T-cell (primary cell): ENCODE measurements around the gene XRCC1. TPM values are rescaled to one million over a fixed set of nuclear protein-coding genes. Genes with fewer than 3 reads are reported as not detected.

Experiments used
- ATAC-seq, 4 experiments: fragments of 200-7000 bp in 3 of 4; fragments of 150-1000 bp in 1 of 4; cut with Tn5 transposase; replicated peaks in 1 of 4; 1 replicate in 3 of 4; 2 replicates in 1 of 4; pipeline ENCODE4 v1.10.0; 2021; ENCODE audit warnings: moderate library complexity in 3 of 4, mild to moderate bottlenecking in 2 of 4, moderate number of reproducible peaks in 1 of 4
- CTCF ChIA-PET, 2 donors: fragments of 300-600 bp; sonication (Branson Sonifier 250); formaldehyde crosslinking; loops; one replicate each; lab custom pipeline; 2022; ENCODE audit warnings: antibody characterized with exemption in 2 of 2; lab: Charles Lee
- POLR2A ChIA-PET, 2 donors: fragments of 300-600 bp; sonication (Branson Sonifier 250); formaldehyde crosslinking; loops; one replicate each; lab custom pipeline; 2022; ENCODE audit warnings: antibody characterized with exemption in 2 of 2; lab: Charles Lee
- DNase-seq, 35 experiments: peaks; one replicate each; pipeline versions ENCODE4 v3.0.0 to v3.0.0-alpha.2; 2013 to 2023
- H3K27ac ChIP-seq: one replicate; pipeline ENCODE4 v1.5.1; 2013; ENCODE audit warnings: low read length
- H3K27me3 ChIP-seq, 2 experiments: replicated peaks in 1 of 2; 1 replicate in 1 of 2; 2 replicates in 1 of 2; pipeline versions ENCODE4 v1.6.1 to v1.7.0; 2013; ENCODE audit warnings: low read length in 1 of 2, mixed read lengths in 1 of 2; ENCODE audit not compliant: control insufficient read depth in 2 of 2, insufficient read depth in 2 of 2; ENCODE audit errors: extremely low read depth in 1 of 2
- H3K36me3 ChIP-seq, 2 donors: 1 replicate in 1 of 2; 2 replicates in 1 of 2; pipeline versions ENCODE4 v1.6.1 to v1.7.0; 2013; ENCODE audit warnings: low read length in 1 of 2; ENCODE audit not compliant: control insufficient read depth in 2 of 2, insufficient read depth in 1 of 2; ENCODE audit errors: extremely low read depth in 1 of 2
- H3K4me1 ChIP-seq, 2 experiments: 1 replicate in 1 of 2; 2 replicates in 1 of 2; pipeline versions ENCODE4 v1.6.1 to v1.7.0; 2013; ENCODE audit warnings: low read length in 2 of 2, mixed read lengths in 1 of 2; ENCODE audit not compliant: insufficient read depth in 2 of 2, control insufficient read depth in 1 of 2; ENCODE audit errors: extremely low read depth in 1 of 2
- H3K4me3 ChIP-seq, 2 donors: 1 replicate in 1 of 2; 2 replicates in 1 of 2; pipeline versions ENCODE4 v1.5.1 to v1.7.0; 2013; ENCODE audit warnings: mild to moderate bottlenecking in 2 of 2, low read length in 1 of 2, moderate library complexity in 1 of 2; ENCODE audit not compliant: control insufficient read depth in 1 of 2; ENCODE audit errors: extremely low read depth in 1 of 2
- H3K9me3 ChIP-seq: 2 replicates; pipeline ENCODE4 v1.7.0; 2013
- H3K27ac Mint-ChIP-seq, 2 donors: one replicate each; pipeline ENCODE4 v1.8.0; 2020 to 2021; ENCODE audit warnings: mild to moderate bottlenecking in 2 of 2, mixed read lengths in 2 of 2
- H3K27me3 Mint-ChIP-seq, 2 donors: one replicate each; pipeline ENCODE4 v1.8.0; 2021 to 2022; ENCODE audit warnings: mixed read lengths in 2 of 2
- H3K36me3 Mint-ChIP-seq: one replicate; pipeline ENCODE4 v1.8.0; 2021; ENCODE audit warnings: mixed read lengths
- H3K4me1 Mint-ChIP-seq, 3 donors: one replicate each; pipeline ENCODE4 v1.8.0; 2020 to 2022; ENCODE audit warnings: mixed read lengths in 3 of 3, mild to moderate bottlenecking in 1 of 3
- H3K4me3 Mint-ChIP-seq, 3 donors: one replicate each; pipeline ENCODE4 v1.8.0; 2020 to 2022; ENCODE audit warnings: mild to moderate bottlenecking in 3 of 3, mixed read lengths in 3 of 3, moderate library complexity in 3 of 3
- H3K9me3 Mint-ChIP-seq, 3 donors: one replicate each; pipeline ENCODE4 v1.8.0; 2020 to 2022; ENCODE audit warnings: mixed read lengths in 3 of 3
- WGBS: methylation state at CpG from one replicate; pipeline ENCODE4 v1.1.5; 2013; ENCODE audit warnings: missing lambda C conversion rate; ENCODE audit not compliant: insufficient coverage; 5-methylcytosine and 5-hydroxymethylcytosine counted together
- total RNA-seq, 35 experiments: library from RNA in 6 of 35; stranded (reverse) in 6 of 35; fragments of 120-200 nt in 1 of 35; gene quantifications; one replicate each; pipeline versions ENCODE4 v1.2.1 to v1.2.4 and lab custom pipeline; 2013 to 2026

Gene XRCC1
- total RNA-seq, 5 donors from 2014 or later (not counting 1 experiment from before 2014, with no cell fraction given): 31.7 to 37.8 (median 35.4) TPM

- H3K27me3 ChIP-seq: no peaks in the 10 kb centered on the region
- no peak overlapping the region for H3K27ac ChIP-seq
- 86% methylated on average over 4 of the region's 5 CpGs for WGBS
Measured at GRCh38 chr19:43505941-43506340, 69.4 kb downstream of the XRCC1 start.

GRCh38 chr19:43505186-43505456 is 70.2 kb downstream of the XRCC1 start:
- CTCF ChIA-PET: interaction anchor here in 1 of 2 donors (0.9 to 2.2 kb wide), 5 partner anchors 14 to 79 kb away, joined by 3 to 18 read pairs (median 6); no protein-coding TSS in a partner anchor
- peaks cover 2 to 34% of the 10 kb centered on the region in 2 experiments for H3K4me1 ChIP-seq
- H3K27me3 Mint-ChIP-seq: no peaks in the 10 kb centered on the region
- H3K27me3 ChIP-seq: no peaks in the 10 kb centered on the region
- peaks cover 18% of the 10 kb centered on the region for H3K36me3 Mint-ChIP-seq
- H3K4me3 ChIP-seq: peak overlapping the region in 1 of 2 donors; percentile 78
- WGBS: no CpG with 5 or more reads among the region's 3 CpGs
- H3K36me3 ChIP-seq: peaks cover 15 to 18% of the 10 kb centered on the region in 2 donors
- H3K4me3 Mint-ChIP-seq: peak overlapping the region; percentile 28 to 88 (median 57)
- peaks cover 36 to 40% (median 38%) of the 10 kb centered on the region in 3 donors for H3K4me1 Mint-ChIP-seq
- POLR2A ChIA-PET: interaction anchor here (0.6 to 1.5 kb wide), 2 partner anchors 35 to 1563 kb away, joined by 3 to 6 read pairs; no protein-coding TSS in a partner anchor
- DNase-seq: no peak
- no peak for ATAC-seq
- H3K27ac ChIP-seq: peak overlapping the region; percentile 79
- peak overlapping the region; percentile 91 for H3K27ac Mint-ChIP-seq
- no peaks in the 10 kb centered on the region for H3K9me3 Mint-ChIP-seq
- no peaks in the 10 kb centered on the region for H3K9me3 ChIP-seq

More at GRCh38 chr19:43505941-43506340, 69.4 kb downstream of the XRCC1 start:
- ATAC-seq (no peak), DNase-seq (no peak)
- no peaks in the 10 kb centered on the region for H3K9me3 ChIP-seq
- Mint-ChIP-seq H3K27me3 (no peaks in the 10 kb centered on the region), H3K9me3 (no peaks in the 10 kb centered on the region), H3K27ac (peak overlapping the region; percentile 78 to 84), H3K4me3 (peak overlapping the region; percentile 37 to 88 (median 52)), H3K4me1 (peaks cover 33 to 38% (median 35%) of the 10 kb centered on the region in 3 donors), H3K36me3 (peaks cover 18% of the 10 kb centered on the region)
- ChIA-PET CTCF (interaction anchor here in 1 of 2 donors (0.9 to 1.2 kb wide), 2 partner anchors 13 to 80 kb away, joined by 3 to 6 read pairs; no protein-coding TSS in a partner anchor), POLR2A (no interaction called here)
- no peak overlapping the region for H3K4me3 ChIP-seq
- peaks cover 15 to 23% of the 10 kb centered on the region in 2 donors for H3K36me3 ChIP-seq
- peaks cover 2 to 34% of the 10 kb centered on the region in 2 experiments for H3K4me1 ChIP-seq

GRCh38 chr19:43504426-43505185 is 70.7 kb downstream of the XRCC1 start, which contains the start of gene PHLDB3:
Gene PHLDB3, minus strand, starts transcription at chr19:43504746. Its CDS starts 628 bp downstream, at chr19:43504118.
- Mint-ChIP-seq H3K4me1 (peaks cover 37 to 40% (median 38%) of the 10 kb centered on the region in 3 donors), H3K4me3 (peak within 1 kb of the TSS; percentile 88 to 97 (median 90)), H3K27ac (peak within 1 kb of the TSS; percentile 96 to 97), H3K27me3 (no peaks in the 10 kb centered on the region), H3K9me3 (no peaks in the 10 kb centered on the region), H3K36me3 (peaks cover 14% of the 10 kb centered on the region)
- Histone ChIP-seq H3K4me1 (peaks cover 2 to 34% of the 10 kb centered on the region in 2 experiments), H3K9me3 (no peaks in the 10 kb centered on the region), H3K27me3 (no peaks in the 10 kb centered on the region), H3K36me3 (peaks cover 11 to 13% of the 10 kb centered on the region in 2 donors), H3K4me3 (peak within 1 kb of the TSS; percentile 75 to 78), H3K27ac (peak within 1 kb of the TSS; percentile 83)
- ChIA-PET CTCF (interaction anchor here (0.5 to 2.2 kb wide), 10 partner anchors 13 to 164 kb away, joined by 3 to 18 read pairs (median 6); no protein-coding TSS in a partner anchor), POLR2A (interaction anchor here (0.6 to 1.5 kb wide), 4 partner anchors 8 to 1563 kb away, joined by 3 to 6 read pairs (median 3); no protein-coding TSS in a partner anchor)
- ATAC-seq: peak; percentile 28 to 55 (median 43)
- DNase-seq: peak in 25 of 35 experiments; percentile 12 to 65 (median 34)
- WGBS: under 1% methylated on average over 14 of the region's 42 CpGs

DNA sequence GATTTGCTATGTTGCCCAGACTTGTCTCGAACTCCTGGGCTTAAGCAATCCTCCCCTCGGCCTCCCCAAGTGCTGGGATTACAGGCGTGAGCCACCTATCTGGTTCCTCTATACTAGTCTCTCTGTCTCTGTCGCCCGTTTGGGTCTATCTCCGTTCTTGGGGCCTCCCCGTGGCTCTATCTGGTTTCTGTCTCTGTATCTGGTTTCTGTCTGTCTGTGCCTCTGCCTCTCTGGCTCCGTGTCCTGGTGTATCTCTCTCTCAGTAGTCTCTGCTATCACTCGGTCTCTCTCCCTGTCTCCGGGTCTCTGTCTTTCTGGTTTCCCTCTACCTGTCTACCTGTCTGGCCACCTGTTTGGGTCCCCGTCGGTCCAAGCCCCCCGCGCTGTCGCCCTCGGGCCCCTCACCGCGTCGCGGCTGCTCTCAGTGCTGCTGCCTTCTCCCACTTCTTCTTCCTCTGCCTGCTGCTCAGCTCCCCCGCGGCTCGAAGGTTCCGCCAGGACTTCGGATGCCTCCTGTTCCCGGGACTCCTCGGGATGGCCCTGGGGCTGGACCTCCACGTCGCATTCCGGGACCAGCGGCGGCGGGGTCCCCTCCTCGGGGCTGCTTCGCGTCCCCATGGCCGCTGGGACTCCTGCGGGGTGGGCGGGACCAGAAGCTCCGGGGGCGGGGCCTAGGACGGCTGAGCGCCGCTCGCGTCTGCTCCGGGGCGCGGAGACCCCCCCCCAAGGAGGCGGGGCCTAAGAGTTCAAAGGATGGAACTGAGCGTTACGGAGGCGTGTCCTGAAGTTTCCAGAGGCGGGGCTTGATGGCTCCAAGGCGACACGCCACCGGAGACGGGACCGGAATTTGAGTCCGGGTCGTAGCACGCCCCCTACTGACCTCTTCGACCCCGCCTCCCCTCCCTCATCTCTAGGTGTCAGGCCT is 71.6 kb downstream of the XRCC1 start:
- peak overlapping the region; percentile 83 for H3K27ac ChIP-seq
- H3K36me3 ChIP-seq: peaks cover 10 to 13% of the 10 kb centered on the region in 2 donors
- ChIA-PET CTCF (interaction anchor here (0.5 to 2.2 kb wide), 9 partner anchors 14 to 164 kb away, joined by 3 to 18 read pairs (median 5); no protein-coding TSS in a partner anchor), POLR2A (interaction anchor here in 1 of 2 donors (0.5 to 1.5 kb wide), 4 partner anchors 9 to 1873 kb away, joined by 3 read pairs; no protein-coding TSS in a partner anchor)
- WGBS: 3% methylated on average over 59 of the region's 64 CpGs
- Mint-ChIP-seq H3K36me3 (peaks cover 14% of the 10 kb centered on the region), H3K27ac (peak overlapping the region; percentile 96 to 97), H3K4me3 (peak overlapping the region; percentile 88 to 97 (median 90)), H3K27me3 (no peaks in the 10 kb centered on the region), H3K9me3 (no peaks in the 10 kb centered on the region), H3K4me1 (peaks cover 38 to 42% (median 40%) of the 10 kb centered on the region in 3 donors)
- peak; percentile 96 to 100 (median 99) for DNase-seq
- no peaks in the 10 kb centered on the region for H3K27me3 ChIP-seq
- peaks cover 2 to 34% of the 10 kb centered on the region in 2 experiments for H3K4me1 ChIP-seq
- peak; percentile 91 to 98 (median 94) for ATAC-seq
- H3K4me3 ChIP-seq: peak overlapping the region; percentile 75 to 78
- H3K9me3 ChIP-seq: no peaks in the 10 kb centered on the region

GRCh38 chr19:43502419-43502976 is 72.8 kb downstream of the XRCC1 start:
- H3K27ac ChIP-seq: no peak overlapping the region
- Mint-ChIP-seq H3K27ac (peak overlapping the region; percentile 96 to 97), H3K27me3 (no peaks in the 10 kb centered on the region), H3K9me3 (no peaks in the 10 kb centered on the region), H3K4me3 (peak overlapping the region; percentile 88 to 97 (median 90)), H3K4me1 (peaks cover 42 to 47% (median 47%) of the 10 kb centered on the region in 3 donors), H3K36me3 (peaks cover 19% of the 10 kb centered on the region)
- POLR2A ChIA-PET: interaction anchor here (0.6 kb wide), 3 partner anchors 10 to 82 kb away, joined by 3 to 6 read pairs (median 4); no protein-coding TSS in a partner anchor
- H3K4me3 ChIP-seq: peak overlapping the region in 1 of 2 donors; percentile 2
- DNase-seq: no peak
- WGBS: 94% methylated on average over 12 of the region's 23 CpGs
- H3K36me3 ChIP-seq: peaks cover 7 to 9% of the 10 kb centered on the region in 2 donors
- no peak for ATAC-seq
- H3K9me3 ChIP-seq: no peaks in the 10 kb centered on the region
- H3K4me1 ChIP-seq: peaks cover 2 to 34% of the 10 kb centered on the region in 2 experiments
- H3K27me3 ChIP-seq: no peaks in the 10 kb centered on the region
- CTCF ChIA-PET: interaction anchor here (0.6 kb wide), 3 partner anchors 71 to 1008 kb away, joined by 3 to 8 read pairs (median 3); no protein-coding TSS in a partner anchor
